Stimulated activated CD4-positive, alpha-beta T cell treated with anti-CD3 and anti-CD28 coated beads, Interleukin-4, amount 100 ng/mL, for 48 hours (primary cell): ENCODE measurements around the gene MIF.
"Not testable (repeated sequence)": the region's sequence is repeated elsewhere in the genome, so short reads cannot be mapped to it uniquely, and the experiment has no call there.

ENCODE experiments used
- DNase-seq, 2 donors: peaks; one replicate each; pipeline ENCODE4 v3.0.0-alpha.2; 2020; ENCODE audit warnings: low read depth in 2 of 2

MIF gene

DNA sequence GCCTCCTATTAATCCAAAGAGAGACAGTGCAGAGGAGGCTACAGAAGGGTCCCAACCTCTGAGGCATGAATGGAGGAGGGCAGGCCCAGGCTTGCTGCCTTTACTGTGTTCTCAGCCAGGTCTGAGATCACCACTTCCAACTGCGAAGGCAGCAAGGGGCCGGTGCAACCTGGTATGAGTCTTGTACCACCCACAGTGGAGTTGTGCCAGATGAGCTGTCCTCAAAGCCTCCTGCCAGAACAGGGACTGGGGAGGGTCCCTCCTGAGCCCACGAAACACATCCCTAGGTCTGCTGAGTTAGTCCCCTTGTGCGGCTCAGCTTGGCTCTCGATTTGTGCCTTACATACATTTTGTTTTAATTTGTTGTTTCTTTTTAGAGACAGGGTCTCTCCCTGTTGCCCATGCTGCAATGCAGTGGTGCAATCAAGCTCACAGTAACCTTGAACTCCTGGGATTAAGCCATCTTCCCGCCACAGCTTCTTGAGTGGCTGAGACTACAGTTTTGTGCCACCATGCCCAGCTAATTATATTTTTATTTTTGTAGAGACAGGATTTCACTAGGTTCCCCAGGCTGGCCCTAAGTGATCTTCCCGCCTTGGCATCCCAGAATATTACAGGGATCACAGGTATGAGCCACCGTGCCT, 9.3 kb downstream of the MIF start:
- no peak for DNase-seq

GRCh38 chr22:23904573-23905254, 10.5 kb downstream of the MIF start:
- DNase-seq = no peak

- no peak for DNase-seq
Observed at GRCh38 chr22:23906641-23907040, 12.5 kb downstream of the MIF start.

DNA sequence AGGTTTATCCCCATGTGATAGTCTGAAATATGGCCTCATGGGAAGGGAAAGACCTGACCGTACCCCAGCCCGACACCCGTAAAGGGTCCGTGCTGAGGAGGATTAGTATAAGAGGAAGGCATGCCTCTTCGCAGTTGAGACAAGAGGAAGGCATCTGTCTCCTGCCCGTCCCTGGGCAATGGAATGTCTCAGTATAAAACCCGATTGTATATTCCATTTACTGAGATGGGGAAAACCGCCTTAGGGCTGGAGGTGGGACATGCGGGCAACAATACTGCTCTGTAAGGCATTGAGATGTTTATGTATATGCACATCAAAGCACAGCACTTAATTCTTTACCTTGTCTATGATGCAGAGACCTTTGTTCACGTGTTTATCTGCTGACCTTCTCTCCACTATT, 13.2 kb downstream of the MIF start:
- not testable (repeated sequence) for DNase-seq

DNA sequence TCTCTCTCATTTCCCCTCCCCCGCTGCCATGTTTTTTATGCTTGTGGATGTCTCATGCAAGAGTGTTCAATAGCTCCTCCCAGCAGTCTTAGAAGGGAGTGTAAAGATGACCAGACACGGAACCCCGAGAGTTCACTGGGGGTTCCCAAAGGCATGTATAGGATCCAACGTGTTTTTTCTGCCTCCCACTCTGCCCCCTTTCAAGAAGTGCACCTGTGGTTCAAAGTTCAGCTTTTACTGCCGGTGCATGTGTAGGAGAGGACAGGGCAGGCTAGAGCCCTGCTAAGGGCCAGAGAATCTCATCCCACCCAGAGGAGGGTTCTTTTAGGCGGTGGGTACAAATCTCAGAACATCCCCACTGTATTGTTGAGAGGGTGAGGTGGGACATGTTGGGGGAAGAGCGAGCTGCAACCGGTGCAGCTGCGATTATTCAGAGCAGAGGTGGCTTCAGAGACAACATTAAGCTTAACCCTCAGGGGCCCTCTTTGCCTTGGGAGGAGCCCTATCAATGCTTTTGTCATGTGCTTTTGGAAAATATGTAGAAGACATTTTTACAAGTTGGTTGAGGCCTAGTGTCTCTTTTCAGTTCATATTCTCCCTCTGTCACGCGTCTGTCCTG, 14.5 kb downstream of the MIF start:
- no peak for DNase-seq

DNA sequence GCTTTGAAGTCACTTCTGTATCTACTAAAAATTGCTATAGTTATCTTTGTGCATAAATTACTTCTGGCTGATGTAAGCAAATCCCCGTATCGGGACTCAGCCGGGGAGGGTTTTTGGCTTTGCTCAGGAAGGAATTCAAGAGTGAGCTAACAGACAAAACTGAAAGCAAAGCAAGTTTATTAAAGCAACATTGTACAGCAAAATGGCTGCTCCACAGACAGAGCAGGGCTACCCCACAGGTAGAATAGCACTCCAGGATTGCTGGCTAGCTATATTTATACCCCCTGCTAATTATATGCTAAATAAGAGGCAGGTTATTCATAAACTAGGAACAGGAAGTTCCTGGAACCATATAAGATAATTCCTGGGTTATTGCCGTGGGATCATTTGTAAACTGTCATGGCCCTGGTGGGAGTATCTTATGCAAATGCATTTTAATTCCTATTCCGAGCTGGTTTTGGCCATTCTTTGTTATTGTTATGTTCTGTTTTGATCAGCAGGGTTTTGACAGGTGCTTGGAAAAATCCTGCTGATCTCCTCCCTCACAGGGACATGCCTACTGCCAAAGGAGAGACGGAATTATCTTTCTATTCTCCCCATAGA, 15.2 kb downstream of the MIF start:
- no peak for DNase-seq

GRCh38 chr22:23910496-23911190, 16.5 kb downstream of the MIF start:
- no peak for DNase-seq

DNA sequence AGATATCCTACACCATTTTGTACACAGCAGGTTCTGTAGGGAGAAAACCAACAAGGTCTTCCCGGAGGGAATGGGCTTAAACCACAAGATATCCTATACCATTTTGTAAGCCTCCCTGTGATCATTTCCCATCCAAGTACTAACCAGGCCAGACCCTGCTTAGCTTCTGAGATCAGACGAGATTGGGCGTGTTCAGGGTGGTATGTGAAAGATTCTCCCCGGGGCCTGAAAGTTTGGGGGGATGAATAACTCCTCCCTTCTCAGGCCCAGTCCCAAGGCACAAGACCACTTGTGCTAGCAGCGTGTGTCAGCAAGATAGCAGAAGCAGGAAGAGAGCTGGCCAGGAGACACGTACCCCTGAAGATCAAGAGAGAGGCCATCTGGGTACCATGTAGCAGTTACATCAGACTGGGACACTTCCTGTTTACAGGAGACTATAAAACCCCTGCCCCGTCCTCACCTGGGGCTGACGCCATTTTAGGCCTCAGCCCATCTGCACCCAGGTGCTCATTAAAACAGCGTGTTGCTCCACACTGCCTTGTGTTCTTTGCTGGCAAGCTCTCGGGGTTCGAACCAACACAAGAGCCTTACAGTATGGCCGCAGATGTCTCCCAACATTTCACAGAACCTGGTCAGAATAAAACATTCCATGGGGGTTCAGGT, 17.3 kb downstream of the MIF start:
- DNase-seq = no peak

- no peak for DNase-seq
Observed at GRCh38 chr22:23912293-23912903, 18.2 kb downstream of the MIF start.

GRCh38 chr22:23913306-23913660, 19.1 kb downstream of the MIF start:
- no peak for DNase-seq

DNA sequence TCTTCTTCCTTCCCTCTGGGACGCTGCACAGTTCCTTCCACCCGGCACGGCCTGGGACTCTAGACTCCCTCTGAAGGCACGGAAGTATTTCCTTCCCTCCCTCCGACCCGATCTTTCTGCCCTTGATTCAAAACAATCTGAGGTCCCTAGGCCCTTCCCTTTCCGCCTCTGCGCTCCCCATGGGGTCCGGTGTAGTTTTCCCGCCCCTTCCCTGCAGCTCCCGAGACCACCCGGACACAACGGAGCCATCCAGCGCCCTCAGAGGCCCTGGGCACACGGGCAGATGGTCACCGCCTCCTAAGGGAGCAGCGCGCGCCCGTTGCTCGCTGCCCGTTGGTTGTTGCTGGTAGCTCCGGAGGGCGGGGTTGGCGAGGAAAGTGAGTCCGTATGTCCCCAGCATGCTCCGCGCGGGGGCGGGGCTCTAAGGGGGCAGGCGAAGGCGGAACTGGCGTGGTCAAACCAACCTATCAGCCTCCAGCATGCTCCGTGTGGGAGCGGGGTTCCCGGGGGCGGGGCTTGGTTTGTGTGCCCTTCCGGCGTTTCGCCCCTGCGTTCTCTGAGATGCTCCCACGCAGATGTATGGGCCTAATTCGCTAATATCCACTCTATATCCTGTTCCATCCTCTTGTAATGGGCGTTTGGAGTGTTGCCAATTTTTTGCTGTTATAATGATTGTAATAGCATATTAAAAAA, 19.6 kb downstream of the MIF start:
- DNase-seq = peak; percentile 100

GRCh38 chr22:23915290-23915689, 21.1 kb downstream of the MIF start:
- no peak for DNase-seq

- not testable (repeated sequence) for DNase-seq
Observed at GRCh38 chr22:23920267-23920611, 26.1 kb downstream of the MIF start.

DNA sequence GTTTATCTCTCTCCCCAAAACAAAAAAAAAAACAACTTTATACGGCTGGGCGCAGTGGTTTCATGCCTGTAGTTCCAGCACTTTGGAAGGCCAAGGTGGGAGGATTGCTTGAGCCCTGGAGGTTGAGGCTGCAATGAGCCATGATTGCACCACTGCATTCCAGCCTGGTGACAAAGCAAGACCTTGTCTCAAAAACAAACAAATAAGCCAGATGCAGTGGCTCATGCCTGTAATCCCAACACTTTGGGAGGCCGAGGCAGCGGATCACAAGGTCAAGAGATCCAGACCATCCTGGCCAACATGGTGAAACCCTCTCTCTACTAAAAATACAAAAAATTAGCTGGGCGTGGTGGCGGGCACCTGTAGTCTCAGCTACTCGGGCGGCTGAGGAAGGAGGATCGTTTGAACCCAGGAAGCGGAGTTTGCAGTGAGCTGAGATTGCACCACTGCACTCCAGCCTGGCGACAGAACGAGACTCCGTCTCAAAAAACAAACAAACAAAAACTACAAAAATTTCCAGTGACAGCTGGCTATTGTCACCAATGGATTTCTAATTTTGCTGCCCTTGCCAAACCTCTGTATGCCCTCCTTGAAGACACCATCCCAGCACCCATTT, 27.5 kb downstream of the MIF start:
- DNase-seq = not testable (repeated sequence)

DNA sequence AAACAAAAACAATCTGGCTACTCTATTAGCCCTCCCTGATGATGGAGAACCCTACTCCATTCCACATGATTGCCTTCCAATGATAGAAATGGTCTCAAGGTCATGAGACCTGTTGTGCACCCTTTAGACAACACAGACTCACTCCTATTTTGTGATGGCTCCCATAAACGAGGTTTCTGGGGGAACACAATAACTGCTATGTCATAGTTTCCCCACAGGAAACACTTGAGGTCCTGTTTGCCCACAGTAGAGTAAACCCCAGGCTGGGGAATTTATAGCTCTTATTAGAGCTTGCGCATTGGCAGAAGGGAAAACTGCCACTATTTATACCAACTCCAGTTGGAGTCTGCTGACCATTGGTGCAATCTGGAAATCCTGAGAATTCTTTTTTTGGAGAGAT, 28.7 kb downstream of the MIF start:
- DNase-seq = no peak

DNA sequence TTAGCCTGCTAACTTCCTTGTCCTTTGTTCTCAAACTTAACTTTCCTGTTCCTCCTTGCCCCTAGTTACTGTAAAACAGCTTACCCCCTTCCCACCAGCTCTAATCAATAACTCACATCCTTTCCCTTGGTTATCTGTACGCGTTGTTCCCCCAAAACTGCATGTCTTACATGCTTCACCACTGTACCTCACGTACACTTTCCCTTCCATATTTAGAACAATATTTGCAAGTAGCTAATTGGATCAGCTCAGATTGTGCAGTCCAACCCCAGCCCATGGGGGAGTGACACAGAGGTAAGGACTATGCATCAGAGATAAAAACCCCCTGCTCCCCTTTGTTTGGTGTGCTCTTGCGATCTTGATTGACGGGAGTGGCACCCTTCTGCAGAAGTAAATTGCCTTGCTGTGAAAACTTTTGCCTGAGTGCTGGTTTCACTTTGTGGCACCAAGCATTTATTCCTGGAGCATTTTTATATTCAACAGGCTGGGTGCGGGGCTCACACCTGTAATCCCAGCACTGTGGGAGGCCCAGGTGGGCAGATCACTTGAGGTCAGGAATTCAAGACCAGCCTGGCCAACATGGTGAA, 30.9 kb downstream of the MIF start:
- DNase-seq = no peak

DNA sequence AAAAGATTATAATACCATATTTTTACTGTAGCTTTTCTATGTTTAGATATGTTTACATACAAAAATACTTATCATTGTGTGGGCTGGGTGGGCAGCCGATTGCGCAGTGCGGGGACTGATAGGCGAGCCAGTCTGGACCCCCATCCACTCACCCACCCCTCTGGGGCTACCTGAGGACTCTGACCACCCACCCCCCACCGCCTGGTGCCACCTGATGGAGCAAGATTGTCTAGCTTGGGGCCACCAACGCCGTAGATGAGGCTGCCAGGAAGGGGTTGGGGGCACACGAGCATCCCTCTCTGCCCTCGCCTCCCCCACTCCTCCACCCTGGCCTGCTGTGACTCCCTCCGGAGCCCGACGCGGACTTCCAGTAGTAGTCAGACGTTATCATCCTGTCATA, 32.4 kb downstream of the MIF start:
- DNase-seq = no peak

DNA sequence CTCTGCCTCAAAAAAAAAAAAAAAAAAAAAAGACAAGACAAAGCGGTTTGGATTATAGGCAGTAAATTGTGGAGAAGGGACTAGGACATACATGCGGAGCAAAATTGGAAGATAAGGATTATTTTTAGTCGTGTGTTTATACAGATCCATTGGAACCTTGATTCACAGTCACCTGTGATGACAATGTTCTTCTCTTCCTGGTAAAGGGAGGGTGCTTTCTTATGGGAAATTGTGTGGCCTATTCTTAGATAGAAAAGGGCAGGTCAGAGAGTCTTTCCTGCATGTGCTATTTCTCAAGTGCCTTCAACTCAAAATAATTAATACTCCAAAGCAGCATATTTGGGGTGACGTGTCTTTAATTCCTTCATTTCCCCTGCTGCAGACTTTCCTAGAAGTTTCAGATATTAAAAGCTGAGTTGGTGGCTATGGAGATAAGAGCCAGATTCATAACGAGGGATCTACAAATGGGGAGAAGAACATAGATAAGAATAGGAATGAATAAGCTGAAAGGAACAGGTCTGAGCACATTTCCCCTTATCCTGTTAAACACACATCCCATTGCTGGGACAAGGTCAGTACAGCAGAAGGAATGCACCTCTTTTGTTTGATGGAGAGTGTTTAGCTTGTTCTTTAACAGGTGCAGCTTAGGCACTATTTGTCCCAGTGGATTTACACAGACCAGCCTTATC, 44.3 kb downstream of the MIF start:
- DNase-seq = no peak

DNA sequence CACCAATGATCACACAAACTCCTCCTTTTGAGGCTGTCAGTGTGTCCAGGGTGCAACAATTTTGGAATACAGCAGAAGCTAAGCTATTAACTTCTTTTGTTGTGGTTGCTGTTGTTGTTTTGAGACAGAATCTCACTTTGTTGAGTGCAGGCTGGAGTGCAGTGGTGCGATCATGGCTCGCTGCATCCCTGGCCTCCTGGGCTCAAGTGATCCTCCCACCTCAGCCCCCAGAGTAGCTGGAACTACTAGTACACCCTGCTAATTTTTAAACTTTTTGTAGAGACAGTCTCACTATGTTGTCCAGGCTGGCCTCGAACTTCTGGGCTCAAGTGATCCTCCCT, 44.8 kb downstream of the MIF start:
- DNase-seq = no peak

DNA sequence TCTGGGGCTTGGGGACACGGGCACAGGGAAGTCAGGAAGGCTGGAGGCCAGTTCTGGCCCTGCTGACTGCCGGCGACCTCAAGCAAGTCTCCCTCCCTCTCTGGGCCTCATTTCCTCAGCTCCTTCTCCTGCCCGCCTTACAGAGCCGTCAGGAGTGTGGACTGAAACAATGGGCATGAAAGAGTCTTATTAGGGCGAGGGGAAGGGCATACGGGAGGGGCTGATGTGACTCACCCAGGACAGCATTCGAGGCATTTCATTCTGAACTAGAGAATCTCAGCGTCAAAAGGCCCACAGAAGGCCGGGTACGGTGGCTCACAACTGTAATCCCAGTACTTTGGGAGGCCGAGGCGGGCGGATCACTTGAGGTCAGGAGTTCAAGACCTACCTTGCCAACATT, 46.0 kb downstream of the MIF start:
- not testable (repeated sequence) for DNase-seq
